B cell (primary cell): ENCODE data around the gene SLC4A2.

Experiments
- EZH2 ChIP-seq: IDR thresholded peaks from 2 replicates; pipeline ENCODE4 v1.6.1; 2012; ENCODE audit warnings: borderline replicate concordance, low read depth, mild to moderate bottlenecking, moderate library complexity, low read length; ENCODE audit not compliant: insufficient read depth, poor library complexity, severe bottlenecking
- TF ChIP-seq, protein P1 (sequence below): fragments of 200-600 bp; IDR thresholded peaks from one replicate; pipeline ENCODE4 v1.8.0; 2022; ENCODE audit warnings: antibody characterized with exemption, mild to moderate bottlenecking

- TF ChIP-seq, protein P1, sequence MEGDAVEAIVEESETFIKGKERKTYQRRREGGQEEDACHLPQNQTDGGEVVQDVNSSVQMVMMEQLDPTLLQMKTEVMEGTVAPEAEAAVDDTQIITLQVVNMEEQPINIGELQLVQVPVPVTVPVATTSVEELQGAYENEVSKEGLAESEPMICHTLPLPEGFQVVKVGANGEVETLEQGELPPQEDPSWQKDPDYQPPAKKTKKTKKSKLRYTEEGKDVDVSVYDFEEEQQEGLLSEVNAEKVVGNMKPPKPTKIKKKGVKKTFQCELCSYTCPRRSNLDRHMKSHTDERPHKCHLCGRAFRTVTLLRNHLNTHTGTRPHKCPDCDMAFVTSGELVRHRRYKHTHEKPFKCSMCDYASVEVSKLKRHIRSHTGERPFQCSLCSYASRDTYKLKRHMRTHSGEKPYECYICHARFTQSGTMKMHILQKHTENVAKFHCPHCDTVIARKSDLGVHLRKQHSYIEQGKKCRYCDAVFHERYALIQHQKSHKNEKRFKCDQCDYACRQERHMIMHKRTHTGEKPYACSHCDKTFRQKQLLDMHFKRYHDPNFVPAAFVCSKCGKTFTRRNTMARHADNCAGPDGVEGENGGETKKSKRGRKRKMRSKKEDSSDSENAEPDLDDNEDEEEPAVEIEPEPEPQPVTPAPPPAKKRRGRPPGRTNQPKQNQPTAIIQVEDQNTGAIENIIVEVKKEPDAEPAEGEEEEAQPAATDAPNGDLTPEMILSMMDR = no peak
- no peak for TF ChIP-seq EZH2
Observed at GRCh38 chr7:151017370-151017952, 41.9 kb upstream of the SLC4A2 start.
